Measurements from ENCODE around the gene ADARB2.

The ADARB2 gene

DNA sequence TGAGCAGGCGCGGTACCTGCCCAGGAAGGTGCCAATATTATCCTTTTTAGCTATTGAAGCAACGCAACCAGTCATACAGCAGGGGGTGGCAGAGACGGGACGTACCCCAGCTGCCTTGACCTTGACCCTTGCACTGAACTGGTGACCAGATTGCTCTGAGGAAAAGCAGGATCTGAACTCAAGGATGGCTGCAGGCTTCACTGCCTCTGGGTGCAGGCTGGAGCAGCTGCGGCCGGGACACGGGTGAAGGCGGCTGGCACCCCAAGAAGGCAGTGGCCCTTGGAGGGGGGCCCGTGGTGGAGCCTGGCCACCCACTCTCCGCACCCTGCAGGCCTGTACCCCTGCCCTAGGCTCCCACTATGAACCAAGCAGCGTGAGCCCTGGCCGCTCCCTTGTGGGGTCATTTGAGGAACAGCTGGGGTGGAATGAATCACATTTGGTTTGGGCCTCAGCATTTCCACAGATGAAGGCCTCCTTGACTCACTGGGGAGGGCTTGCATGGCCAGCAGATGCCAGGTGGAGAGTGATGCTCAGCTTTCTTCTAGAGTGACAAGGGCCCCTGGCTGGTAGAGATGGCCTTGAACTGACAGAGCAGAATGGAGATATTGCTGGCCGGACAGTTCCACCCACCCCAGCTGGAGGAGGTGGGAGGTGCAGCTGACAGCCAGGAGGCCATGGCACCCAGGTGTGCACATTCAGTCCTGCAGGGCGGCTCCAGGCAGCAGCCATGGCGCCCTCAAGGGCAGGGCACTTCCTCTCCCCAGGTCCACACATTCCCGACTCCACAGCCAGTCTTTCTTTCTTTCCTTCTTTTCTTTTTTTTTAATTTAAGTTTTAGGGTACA is 462.4 kb downstream of the ADARB2 start:
- in situ Hi-C loops (cut with HindIII; ENCODE audit: low sequenced_read_pairs): no loop called here

DNA sequence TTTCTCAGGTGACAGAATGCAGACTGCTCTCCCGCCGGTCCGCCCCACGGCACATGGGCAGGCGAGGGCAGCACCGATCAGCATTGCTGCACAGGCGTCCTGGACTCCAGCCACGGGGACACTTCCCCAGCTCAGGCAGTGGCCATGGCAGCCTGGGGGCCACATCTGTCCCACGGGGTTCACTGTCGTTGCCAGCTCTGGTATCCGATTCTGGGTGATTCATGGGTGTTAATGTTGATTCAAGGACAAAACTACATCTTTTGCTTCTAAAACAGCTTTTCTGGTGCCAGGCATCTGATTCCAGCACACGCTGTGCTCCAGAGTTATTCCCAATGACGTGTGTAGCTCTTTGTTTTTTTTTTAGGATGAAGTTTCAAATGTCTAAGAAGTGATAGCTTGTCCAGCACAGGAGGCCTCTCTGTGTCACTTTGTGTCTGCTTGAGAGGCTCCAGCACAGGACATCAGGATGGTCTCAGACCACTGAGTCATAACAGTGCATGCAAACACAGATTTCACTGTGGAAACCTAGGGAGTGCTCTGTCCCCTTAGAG is 463.1 kb downstream of the ADARB2 start:
- in situ Hi-C loops (cut with HindIII; ENCODE audit: low sequenced_read_pairs): no loop called here

DNA sequence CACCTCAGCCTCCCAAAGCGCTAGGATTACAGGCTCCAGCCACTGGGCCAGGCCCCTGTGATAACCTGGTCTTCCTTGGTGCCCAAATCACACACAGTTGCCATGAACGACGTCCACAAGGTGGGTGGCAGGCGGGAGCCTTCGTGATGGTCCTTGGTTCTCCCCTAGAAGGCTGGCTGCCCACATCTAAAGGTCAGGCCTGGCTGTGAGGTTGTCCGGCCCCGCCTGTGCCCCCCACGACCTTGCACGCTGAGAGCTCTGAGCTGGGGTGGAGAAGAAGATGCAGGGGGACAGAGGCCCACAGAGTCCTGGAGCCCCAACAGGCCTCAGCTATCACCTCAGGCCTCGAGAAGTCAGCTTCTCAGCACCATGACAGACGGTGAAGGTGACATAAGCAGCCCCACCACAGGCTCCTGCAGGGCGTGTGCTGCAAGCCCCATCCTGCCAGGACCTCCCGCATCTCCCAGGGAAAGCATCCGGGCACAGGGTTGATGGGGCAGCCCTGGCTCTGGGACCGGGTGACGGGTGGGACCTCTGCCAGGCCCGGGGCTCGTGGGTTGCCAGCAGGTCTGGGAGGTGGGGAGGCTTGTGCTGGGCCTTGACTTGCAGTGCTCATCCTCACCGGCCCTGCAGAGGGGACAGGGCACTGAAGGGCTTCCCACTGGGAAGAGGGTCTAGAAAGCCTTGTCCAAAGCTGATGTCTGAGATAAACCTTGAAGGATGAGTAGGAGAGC is 463.8 kb downstream of the ADARB2 start:
- in situ Hi-C loops (cut with HindIII; ENCODE audit: low sequenced_read_pairs): no loop called here

DNA sequence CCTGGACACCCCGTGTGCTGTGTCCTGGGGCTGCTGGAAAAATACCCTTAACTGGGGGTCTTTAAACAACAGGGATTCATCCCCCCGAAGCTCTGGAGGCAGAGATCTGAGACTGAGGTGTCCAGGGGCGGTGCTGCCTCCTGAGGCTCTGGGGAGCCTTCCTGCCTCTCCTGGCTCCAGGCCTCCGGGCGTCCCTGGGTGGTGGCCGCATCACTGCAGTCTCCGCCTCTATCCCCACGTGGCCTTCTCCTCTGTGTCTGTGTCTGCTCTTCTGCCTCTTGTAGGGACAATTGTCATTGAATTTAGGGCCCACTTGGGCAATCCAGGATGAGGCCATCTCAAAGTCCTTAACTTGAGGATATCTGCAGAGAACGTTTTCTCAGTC is 464.6 kb downstream of the ADARB2 start:
- in situ Hi-C loops (cut with HindIII; ENCODE audit: low sequenced_read_pairs): no loop called here

DNA sequence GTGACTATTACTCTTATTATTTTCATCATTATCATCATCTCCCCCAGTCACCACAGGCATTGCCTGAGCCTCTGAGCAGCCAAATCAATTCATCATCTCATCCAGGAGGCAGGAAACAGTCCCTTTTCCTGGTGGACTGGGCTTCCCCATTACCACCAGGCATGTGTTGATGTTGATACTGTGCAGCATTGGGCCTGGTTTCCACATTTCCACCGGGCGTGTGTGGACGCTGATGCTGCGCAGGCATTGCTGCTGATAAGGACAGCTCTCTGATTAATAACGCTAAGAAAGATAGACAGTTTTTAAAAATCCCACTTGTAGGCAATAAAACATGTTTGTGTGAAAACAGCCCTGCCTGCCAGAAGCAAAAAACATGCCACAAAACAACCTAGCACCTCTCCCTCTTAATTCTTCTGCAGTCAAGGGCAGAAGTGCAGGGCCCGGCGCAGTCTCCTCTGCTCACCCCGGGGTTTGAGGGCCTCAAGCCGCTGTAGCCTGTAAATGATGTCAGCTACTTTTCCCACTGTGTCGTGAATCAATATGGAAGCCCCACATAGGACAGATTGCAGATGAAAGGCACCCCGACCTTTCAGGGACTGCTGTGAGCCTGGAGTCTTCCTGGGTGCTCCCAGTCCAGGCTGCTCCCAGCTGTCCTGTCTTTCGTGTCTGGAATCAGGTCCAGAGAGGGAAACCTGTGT is 465.1 kb downstream of the ADARB2 start:
- in situ Hi-C loops (cut with HindIII; ENCODE audit: low sequenced_read_pairs): no loop called here

DNA sequence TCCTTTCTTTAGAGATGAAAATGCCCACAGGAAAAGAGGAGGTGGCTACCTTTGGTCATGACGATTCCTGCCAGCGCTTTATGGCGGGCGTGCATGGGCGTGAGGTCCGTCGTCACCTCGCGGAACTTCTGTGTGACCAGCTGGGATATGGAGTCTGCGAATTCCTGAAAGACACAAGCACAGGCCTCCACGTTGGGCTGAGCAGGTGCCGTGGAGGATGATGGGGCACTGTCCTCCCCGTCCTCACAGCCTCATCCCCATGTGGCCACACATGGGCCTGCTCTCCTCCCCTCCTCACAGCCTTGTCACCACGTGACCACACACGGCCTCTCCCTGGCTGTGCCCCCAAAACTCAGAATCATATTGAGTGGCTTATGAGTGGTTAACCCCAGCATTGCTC is 466.4 kb downstream of the ADARB2 start:
- in situ Hi-C loops (cut with HindIII; ENCODE audit: low sequenced_read_pairs): no loop called here

DNA sequence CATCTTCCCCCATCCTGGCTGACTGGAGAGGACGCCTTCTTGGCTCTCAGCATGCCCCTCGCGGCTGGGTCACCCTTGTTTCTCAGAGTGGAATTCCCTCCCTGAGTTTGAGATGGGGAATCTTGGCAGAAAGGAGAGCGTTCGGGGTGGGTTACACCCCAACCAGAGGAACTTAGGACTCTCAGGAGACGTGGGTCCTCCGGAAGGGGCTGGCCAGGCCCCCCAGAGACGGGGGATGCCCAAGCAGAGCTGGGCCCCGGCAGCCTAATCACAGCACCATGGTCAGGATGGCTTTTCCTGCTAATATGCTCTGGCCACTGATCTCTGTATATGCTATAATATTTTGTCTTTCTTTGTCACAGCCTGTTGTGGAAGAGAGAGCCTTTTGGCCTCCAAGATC is 466.8 kb downstream of the ADARB2 start:
- in situ Hi-C loops (cut with HindIII; ENCODE audit: low sequenced_read_pairs): no loop called here

DNA sequence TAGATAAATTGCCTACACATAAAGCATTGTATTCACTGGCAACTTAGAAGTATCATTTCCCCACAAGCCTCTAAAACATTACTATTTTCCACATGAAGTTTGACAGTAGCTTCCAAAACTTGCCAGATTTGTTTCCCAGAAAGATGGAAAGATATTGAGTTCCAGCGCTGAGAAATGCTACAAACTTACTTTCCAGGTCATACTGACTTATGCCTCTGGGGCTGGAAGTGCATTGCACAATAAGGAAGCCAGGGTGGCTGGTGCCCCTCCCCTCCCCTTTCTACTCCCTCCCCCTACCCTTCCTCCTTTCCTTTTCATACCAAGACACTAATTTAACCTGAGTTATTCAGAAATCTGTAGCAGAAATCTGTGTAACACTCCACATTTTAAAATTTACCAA is 468.5 kb downstream of the ADARB2 start:
- in situ Hi-C loops (cut with HindIII; ENCODE audit: low sequenced_read_pairs): no loop called here

DNA sequence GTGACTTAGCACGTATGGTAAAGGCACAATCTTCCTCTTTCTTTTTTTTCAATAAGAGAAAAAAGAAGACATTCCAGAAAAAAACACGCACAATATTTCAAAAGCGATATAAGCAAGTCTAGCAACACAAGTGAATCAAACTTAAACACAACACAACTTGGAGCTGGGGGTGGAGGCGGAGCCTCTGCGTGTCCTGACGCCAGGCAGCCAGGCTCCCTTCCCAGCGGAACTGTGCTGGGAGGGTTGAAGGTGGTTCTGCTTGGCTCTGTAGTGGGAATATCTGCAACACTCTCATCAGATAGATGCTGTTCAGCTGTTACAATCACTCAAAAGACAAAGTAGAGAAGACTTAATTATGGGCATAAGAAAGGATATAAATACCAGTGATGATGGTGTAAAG is 469.8 kb downstream of the ADARB2 start:
- in situ Hi-C loops (cut with HindIII; ENCODE audit: low sequenced_read_pairs): no loop called here

DNA sequence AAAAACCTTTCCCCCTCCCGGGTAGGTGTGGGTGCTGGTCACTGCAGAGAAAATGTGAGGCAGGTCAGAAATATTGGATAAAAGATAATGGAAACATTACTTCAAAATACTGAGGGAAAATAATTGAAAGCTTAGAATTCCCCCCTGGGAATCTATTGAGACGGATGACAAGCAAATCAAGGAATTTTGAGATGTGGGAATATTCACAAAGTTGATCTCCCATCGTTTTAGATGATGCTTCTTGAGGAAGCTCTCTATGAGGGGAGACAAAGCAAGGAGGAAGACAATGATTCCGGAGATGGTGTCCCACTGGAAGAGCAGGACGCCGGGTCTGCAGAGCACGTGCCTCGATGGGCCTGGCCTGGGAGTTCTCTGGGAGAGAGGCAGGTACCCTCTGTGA is 470.2 kb downstream of the ADARB2 start:
- in situ Hi-C loops (cut with HindIII; ENCODE audit: low sequenced_read_pairs): no loop called here

DNA sequence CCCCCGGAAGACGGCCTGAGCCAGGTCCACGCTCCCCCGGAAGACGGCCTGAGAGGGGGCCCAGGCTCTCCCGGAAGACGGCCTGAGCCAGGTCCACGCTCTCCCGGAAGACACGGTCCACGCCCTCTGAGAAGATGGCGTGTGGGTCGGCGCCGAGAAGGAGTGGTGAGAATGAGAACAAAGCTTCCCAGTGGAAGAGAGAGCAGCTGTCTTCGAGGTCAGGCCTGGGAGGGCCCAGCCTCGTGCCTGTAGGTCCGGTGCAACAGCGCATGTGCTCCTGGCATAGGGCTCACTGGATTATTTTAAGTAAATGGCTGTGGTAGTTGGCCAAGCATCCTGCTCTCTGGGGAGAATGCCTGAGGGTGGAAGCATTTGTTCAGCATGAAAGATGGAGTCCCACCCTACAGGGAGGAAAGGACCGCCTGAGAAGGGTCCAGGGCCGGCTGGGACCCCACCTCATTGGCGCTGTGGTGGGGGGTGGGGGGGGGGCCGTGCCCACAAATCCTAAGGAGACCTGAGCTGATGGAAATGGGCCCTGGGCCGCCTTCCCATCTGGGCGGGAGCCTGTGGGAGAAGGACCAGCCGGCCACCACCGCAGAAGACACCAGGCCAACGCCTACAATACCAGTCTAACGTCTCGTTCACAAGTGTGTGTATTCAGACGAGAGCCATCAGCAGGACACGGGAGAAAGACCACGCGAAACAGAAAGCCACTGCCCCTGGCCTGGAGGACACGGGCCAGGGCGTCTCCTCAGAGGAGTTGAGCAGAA is 471.1 kb downstream of the ADARB2 start:
- in situ Hi-C loops (cut with HindIII; ENCODE audit: low sequenced_read_pairs): no loop called here

DNA sequence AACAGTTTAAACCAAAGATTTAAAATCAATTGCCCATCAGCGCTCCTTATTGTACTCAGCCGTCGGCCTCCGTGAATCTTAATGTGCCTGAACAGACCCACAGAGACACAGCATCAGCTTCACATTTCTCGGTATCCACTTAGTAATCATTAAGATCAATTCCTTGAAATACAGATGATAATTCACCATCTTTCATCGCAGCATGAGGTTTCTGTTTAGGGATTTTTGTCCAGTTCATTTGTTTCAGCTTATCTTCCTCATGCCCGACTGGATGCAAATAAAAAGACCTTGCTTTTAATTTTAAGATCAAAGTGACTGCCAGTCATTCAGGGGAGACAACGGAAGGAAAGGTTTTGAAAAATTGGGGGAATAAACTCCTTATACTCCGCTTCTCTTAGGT is 473.3 kb downstream of the ADARB2 start:
- in situ Hi-C loops (cut with HindIII; ENCODE audit: low sequenced_read_pairs): no loop called here

DNA sequence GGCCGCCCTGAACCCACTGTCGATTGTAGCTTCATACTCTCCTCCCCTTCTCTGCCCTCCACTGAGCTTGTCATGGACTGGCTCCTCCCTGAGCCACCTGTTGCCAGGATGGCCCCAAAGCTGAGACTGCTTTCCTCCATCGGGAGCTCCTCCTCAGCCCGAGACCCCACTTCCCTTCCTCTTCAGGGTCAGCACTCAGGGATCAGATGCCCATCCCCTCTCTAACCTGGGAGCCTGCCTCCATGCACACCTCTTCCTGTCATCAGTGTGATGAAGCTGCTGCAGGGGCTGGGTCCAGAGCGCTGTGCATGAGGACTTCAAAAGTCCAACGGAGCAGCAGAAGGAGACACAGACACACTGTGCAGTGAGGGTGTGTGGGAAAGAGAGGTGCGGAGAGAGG is 480.1 kb downstream of the ADARB2 start:
- in situ Hi-C loops (cut with HindIII; ENCODE audit: low sequenced_read_pairs): no loop called here

DNA sequence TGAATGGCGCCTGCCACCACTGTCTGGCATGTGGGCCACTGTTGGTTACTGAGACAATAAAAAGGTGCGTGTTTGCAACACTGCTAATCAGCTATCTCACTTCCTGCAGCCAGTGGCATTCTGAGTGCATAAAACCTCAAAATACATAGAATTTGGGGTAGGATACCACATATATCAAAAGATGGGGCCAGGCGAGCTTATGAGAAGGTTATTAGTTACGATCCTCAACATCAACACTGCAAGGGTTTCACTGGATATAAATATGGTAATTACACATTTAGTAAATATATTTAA is 480.9 kb downstream of the ADARB2 start:
- in situ Hi-C loops (cut with HindIII; ENCODE audit: low sequenced_read_pairs): no loop called here

DNA sequence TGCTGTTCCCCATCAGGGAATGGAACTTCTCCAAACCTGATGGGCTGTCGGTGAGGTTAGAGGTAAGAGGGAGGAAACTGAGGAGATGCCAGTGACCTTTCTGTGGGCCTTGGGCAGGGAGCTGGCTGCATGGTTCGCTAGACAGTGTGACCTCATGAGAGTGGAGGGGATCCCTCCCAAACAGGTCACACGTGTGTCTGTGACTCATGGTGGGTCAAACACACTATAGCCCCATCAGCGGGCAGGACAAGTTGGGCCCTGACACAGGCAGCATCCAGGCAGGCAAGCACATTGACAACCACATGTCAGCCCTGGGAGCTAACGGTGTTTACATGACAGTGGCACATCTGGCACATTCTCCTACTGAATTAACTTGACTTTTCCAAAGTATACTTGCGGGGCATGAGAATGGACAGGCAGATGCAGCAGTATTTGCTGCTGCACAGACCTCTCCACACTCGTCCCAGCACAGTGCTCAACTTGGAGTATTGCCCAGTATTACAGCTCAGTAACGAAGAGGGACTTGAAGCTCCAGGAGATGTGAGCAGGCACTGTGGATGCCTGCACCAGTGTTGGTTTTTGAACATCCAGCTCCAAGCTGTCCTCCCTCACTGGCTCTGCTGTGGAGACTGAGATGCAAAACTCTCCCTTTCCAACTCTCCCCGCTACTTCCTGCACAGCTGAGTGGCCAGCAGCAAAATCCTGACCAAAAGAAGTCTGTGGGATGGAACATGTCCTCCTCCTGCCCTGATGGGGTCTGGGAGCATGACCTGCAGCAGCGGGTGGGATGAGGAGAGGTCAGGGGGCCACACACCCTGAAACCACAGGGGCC is 481.5 kb downstream of the ADARB2 start:
- in situ Hi-C loops (cut with HindIII; ENCODE audit: low sequenced_read_pairs): no loop called here

DNA sequence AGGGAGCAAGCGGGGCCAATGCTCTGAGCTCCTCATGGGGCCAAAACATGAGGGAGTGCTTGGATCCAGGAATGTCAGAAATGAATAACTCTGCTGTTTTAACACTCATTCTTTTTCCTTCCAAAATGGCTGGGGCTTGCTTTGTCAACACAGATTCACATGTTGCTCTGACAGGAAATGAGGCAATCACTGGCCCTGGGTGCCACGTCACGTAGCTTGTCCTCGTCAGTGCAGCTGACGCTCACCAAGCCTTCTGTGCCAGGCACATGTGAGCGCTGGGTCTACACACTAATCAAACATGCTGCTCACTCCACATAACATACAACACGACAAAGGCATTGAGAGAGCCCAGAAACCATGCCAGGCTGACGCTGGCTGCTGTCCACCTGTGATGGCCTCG is 482.2 kb downstream of the ADARB2 start:
- in situ Hi-C loops (cut with HindIII; ENCODE audit: low sequenced_read_pairs): no loop called here

DNA sequence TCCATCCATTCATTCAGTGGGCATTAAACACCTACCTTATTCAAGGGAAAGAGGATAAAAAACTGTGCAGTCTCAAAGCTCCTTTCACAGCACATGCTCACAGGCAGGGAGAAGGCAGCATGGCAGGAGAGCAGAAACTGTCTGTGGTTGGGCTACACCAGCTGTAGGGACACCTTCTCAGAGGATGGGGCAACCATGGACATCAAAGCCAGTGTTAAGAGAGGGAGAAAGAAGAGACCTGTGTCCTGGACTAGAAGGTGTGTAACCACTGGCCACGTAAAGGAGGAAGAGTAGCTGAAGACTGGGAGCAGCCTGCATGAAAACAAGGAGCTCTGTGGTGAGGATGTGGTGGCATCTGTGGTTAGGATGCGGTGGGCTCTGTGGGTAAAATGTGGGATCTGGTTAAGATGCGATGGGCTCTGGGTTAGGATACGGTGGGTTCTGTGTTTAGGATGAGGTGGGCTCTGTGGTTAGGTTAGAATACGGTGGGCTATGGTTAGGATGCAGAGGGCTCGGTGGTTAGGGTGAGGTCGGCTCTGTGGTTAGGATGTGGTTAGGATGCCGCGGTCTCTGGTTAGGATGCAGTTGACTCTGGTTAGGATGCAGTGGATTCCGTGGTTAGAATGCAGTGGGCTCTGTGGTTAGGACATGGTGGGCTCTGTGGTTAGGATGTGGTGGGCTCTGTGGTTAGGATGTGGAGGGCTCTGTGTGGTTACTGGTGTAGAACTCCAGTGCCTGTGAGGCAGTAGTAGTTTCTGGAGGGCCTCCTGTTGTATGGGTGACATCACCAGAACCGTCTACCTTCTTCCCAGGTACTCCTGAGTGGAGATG is 483.6 kb downstream of the ADARB2 start:
- in situ Hi-C loops (cut with HindIII; ENCODE audit: low sequenced_read_pairs): no loop called here

DNA sequence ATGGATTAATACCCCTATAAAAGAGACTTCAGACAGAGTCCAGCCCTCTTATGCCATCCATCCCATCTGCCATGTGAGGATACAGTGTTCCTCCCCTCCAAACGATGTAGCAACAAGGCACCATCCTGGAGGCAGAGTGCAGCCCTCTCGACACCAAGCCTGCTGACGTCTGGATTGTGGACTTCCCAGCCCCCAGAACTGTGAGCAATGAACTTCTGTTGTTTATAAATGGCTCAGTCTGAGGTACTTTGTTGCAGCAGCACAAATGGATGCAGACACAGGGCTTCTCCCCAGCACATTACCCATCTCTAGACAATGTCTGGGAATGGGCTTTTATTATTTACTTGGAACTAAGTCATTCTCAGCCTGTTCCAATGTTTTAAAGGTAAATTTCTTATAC is 485.6 kb downstream of the ADARB2 start:
- in situ Hi-C loops (cut with HindIII; ENCODE audit: low sequenced_read_pairs): no loop called here
